Neural cell (in vitro differentiated cells): ENCODE results near the gene ERVH48-1. TPM values are rescaled to one million over a fixed set of nuclear protein-coding genes. Genes with fewer than 3 reads are reported as not detected.
A peak's percentile ranks its signal among the peaks of the same experiment; 100 is the strongest.

Source experiments
- H2AFZ ChIP-seq: fragments of 200-600, 300-800 bp; sonication (generic), shearing (Covaris generic); 2 replicates; pipeline ENCODE4 v1.6.0; 2014; ENCODE audit warnings: low read depth, mild to moderate bottlenecking, antibody characterized with exemption, low read length, moderate library complexity
- H3F3A ChIP-seq: fragments of 200-600 bp; shearing (Covaris generic); 2 replicates; pipeline ENCODE4 v1.6.1; 2016; ENCODE audit warnings: mild to moderate bottlenecking, moderate library complexity, mixed read lengths, antibody characterized with exemption, low read length; ENCODE audit not compliant: insufficient read depth, poor library complexity, severe bottlenecking
- H3K27ac ChIP-seq: fragments of 200-600, 300-800 bp; sonication (generic), shearing (Covaris generic); 2 replicates; pipeline ENCODE4 v1.5.1; 2014; ENCODE audit warnings: mild to moderate bottlenecking, low read length, moderate library complexity
- H3K27me3 ChIP-seq: fragments of 300-800, 200-600 bp; sonication (generic), shearing (Covaris generic); 2 replicates; pipeline ENCODE4 v1.6.0; 2014; ENCODE audit warnings: mild to moderate bottlenecking, low read depth, low read length, moderate library complexity; ENCODE audit not compliant: insufficient read depth
- H3K36me3 ChIP-seq: fragments of 300-800, 200-600 bp; sonication (generic), shearing (Covaris generic); 2 replicates; pipeline ENCODE4 v1.5.1; 2014; ENCODE audit warnings: mild to moderate bottlenecking, antibody characterized with exemption, low read length, moderate library complexity; ENCODE audit not compliant: insufficient read depth
- H3K4me2 ChIP-seq: fragments of 300-800, 200-600 bp; sonication (generic), shearing (Covaris generic); 2 replicates; pipeline ENCODE4 v1.6.0; 2014; ENCODE audit warnings: mild to moderate bottlenecking, low read length
- H3K4me3 ChIP-seq: fragments of 300-800, 200-600 bp; sonication (generic), shearing (Covaris generic); 2 replicates; pipeline ENCODE4 v1.5.1; 2014; ENCODE audit warnings: mild to moderate bottlenecking, low read length, moderate library complexity
- H3K79me2 ChIP-seq: fragments of 200-600 bp; shearing (Covaris generic); replicated peaks from 2 replicates; pipeline ENCODE4 v1.6.0; 2014; ENCODE audit warnings: mild to moderate bottlenecking, low read length, moderate library complexity; ENCODE audit not compliant: insufficient read depth
- H3K9ac ChIP-seq: fragments of 300-800, 200-600 bp; sonication (generic), shearing (Covaris generic); 2 replicates; pipeline ENCODE4 v1.6.1; 2016; ENCODE audit warnings: mild to moderate bottlenecking, low read length, mixed read lengths
- H3K9me2 ChIP-seq: fragments of 200-600 bp; shearing (Covaris generic); 2 replicates; pipeline ENCODE4 v1.6.1; 2016; ENCODE audit warnings: mild to moderate bottlenecking, low read length, mixed read lengths; ENCODE audit not compliant: insufficient read depth
- H3K9me3 ChIP-seq: fragments of 200-600, 300-800 bp; sonication (generic), shearing (Covaris generic); 2 replicates; pipeline ENCODE4 v1.6.1; 2016; ENCODE audit warnings: mild to moderate bottlenecking, mixed run types, low read length, moderate library complexity, mixed read lengths
- H4K20me1 ChIP-seq: fragments of 200-600 bp; shearing (Covaris generic); 2 replicates; pipeline ENCODE4 v1.6.1; 2016; ENCODE audit warnings: mild to moderate bottlenecking, mixed run types; ENCODE audit not compliant: insufficient read depth
- EP300 ChIP-seq: fragments of 450-650 bp; conservative IDR thresholded peaks from 2 replicates; pipeline ENCODE4 v1.6.1; 2014; ENCODE audit warnings: antibody characterized with exemption, mild to moderate bottlenecking, moderate library complexity; ENCODE audit not compliant: poor library complexity, severe bottlenecking
- EZH2 ChIP-seq: fragments of 200-600, 300-800 bp; shearing (Covaris generic), sonication (generic); IDR thresholded peaks from 2 replicates; pipeline ENCODE4 v1.6.1; 2014; ENCODE audit warnings: antibody characterized with exemption, low read length, borderline replicate concordance, mild to moderate bottlenecking; ENCODE audit not compliant: insufficient read depth, poor library complexity, severe bottlenecking
- MXI1 ChIP-seq: fragments of 450-650 bp; conservative IDR thresholded peaks from 2 replicates; pipeline ENCODE4 v1.6.1; 2014; ENCODE audit warnings: antibody characterized with exemption, mild to moderate bottlenecking; ENCODE audit not compliant: poor library complexity, severe bottlenecking
- POLR2AphosphoS5 ChIP-seq: IDR thresholded peaks from 2 replicates; pipeline ENCODE4 v1.6.1; 2012
- RAD21 ChIP-seq: fragments of 450-650 bp; conservative IDR thresholded peaks from 2 replicates; pipeline ENCODE4 v1.6.1; 2014; ENCODE audit warnings: antibody characterized with exemption, mild to moderate bottlenecking, moderate library complexity
- SMC3 ChIP-seq: fragments of 450-650 bp; conservative IDR thresholded peaks from 2 replicates; pipeline ENCODE4 v1.6.1; 2014; ENCODE audit warnings: antibody characterized with exemption, mild to moderate bottlenecking, moderate library complexity; ENCODE audit not compliant: poor library complexity
- TAF1 ChIP-seq: IDR thresholded peaks from 2 replicates; pipeline ENCODE4 v1.6.1; 2012; ENCODE audit warnings: low read depth
- polyA plus RNA-seq: library from polyadenylated mRNA; depleted of rRNA; stranded (reverse); fragments of >200 nt; gene quantifications from 2 replicates; pipeline ENCODE4 v1.2.3, GENCODE V29; 2014
- TF ChIP-seq, protein P1 (sequence below): fragments of 450-650 bp; IDR thresholded peaks from 2 replicates; pipeline ENCODE4 v1.5.1; 2014; ENCODE audit warnings: antibody characterized with exemption, mild to moderate bottlenecking, moderate library complexity; ENCODE audit not compliant: poor library complexity, severe bottlenecking
- TF ChIP-seq, protein P2 (sequence below): IDR thresholded peaks from 2 replicates; pipeline ENCODE4 v1.6.1; 2012; ENCODE audit warnings: borderline replicate concordance

Gene ERVH48-1
- polyA plus RNA-seq, 1 donor from 2014 or later = not detected

GRCh38 chr21:42973309-42973990, 48.0 kb upstream of the ERVH48-1 start:
- peak overlapping the region; percentile 65 for H3K4me3 ChIP-seq
- H3K9ac ChIP-seq = peak overlapping the region; percentile 80
- no peaks in the 10 kb centered on the region for H3K36me3 ChIP-seq
- TF ChIP-seq TAF1 (no peak), EZH2 (no peak), RAD21 (no peak), MXI1 (no peak), POLR2AphosphoS5 (no peak), EP300 (no peak), SMC3 (no peak)
- TF ChIP-seq, protein P1, sequence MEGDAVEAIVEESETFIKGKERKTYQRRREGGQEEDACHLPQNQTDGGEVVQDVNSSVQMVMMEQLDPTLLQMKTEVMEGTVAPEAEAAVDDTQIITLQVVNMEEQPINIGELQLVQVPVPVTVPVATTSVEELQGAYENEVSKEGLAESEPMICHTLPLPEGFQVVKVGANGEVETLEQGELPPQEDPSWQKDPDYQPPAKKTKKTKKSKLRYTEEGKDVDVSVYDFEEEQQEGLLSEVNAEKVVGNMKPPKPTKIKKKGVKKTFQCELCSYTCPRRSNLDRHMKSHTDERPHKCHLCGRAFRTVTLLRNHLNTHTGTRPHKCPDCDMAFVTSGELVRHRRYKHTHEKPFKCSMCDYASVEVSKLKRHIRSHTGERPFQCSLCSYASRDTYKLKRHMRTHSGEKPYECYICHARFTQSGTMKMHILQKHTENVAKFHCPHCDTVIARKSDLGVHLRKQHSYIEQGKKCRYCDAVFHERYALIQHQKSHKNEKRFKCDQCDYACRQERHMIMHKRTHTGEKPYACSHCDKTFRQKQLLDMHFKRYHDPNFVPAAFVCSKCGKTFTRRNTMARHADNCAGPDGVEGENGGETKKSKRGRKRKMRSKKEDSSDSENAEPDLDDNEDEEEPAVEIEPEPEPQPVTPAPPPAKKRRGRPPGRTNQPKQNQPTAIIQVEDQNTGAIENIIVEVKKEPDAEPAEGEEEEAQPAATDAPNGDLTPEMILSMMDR = no peak
- TF ChIP-seq, protein P2, sequence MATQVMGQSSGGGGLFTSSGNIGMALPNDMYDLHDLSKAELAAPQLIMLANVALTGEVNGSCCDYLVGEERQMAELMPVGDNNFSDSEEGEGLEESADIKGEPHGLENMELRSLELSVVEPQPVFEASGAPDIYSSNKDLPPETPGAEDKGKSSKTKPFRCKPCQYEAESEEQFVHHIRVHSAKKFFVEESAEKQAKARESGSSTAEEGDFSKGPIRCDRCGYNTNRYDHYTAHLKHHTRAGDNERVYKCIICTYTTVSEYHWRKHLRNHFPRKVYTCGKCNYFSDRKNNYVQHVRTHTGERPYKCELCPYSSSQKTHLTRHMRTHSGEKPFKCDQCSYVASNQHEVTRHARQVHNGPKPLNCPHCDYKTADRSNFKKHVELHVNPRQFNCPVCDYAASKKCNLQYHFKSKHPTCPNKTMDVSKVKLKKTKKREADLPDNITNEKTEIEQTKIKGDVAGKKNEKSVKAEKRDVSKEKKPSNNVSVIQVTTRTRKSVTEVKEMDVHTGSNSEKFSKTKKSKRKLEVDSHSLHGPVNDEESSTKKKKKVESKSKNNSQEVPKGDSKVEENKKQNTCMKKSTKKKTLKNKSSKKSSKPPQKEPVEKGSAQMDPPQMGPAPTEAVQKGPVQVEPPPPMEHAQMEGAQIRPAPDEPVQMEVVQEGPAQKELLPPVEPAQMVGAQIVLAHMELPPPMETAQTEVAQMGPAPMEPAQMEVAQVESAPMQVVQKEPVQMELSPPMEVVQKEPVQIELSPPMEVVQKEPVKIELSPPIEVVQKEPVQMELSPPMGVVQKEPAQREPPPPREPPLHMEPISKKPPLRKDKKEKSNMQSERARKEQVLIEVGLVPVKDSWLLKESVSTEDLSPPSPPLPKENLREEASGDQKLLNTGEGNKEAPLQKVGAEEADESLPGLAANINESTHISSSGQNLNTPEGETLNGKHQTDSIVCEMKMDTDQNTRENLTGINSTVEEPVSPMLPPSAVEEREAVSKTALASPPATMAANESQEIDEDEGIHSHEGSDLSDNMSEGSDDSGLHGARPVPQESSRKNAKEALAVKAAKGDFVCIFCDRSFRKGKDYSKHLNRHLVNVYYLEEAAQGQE = no peak
- peaks cover 4% of the 10 kb centered on the region for H3K9me3 ChIP-seq
- peak overlapping the region; percentile 89 for H3K27ac ChIP-seq
- H3K27me3 ChIP-seq = no peaks in the 10 kb centered on the region
- peaks cover 6% of the 10 kb centered on the region for H3F3A ChIP-seq
- H3K4me2 ChIP-seq = peak overlapping the region; percentile 69
- H4K20me1 ChIP-seq = no peaks in the 10 kb centered on the region
- H2AFZ ChIP-seq = peak overlapping the region; percentile 83
- peaks cover 23% of the 10 kb centered on the region for H3K79me2 ChIP-seq
- H3K9me2 ChIP-seq = no peaks in the 10 kb centered on the region

DNA sequence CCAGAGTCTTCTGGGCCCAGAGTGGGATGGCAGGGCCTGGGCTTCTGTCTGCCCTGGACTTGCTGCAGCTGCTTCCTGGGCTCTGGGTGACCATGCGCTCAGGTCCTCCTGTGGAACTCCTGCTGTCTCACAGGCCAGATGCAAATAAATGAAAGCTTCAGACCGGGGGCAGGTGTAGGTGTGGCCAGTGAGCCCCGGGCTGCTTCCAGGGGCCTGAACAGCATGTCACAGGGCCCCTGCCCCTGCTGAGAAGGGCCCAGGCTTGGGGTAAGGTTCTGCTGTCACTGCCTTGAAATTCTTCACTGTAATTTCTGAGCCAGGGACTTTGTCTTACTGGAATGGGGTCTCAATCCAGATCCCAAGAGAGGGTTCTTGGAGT, 46.5 kb upstream of the ERVH48-1 start:
- no peak overlapping the region for H3K9ac ChIP-seq
- H3K79me2 ChIP-seq = peaks cover 11% of the 10 kb centered on the region
- H3K9me2 ChIP-seq = no peaks in the 10 kb centered on the region
- no peaks in the 10 kb centered on the region for H3K27me3 ChIP-seq
- no peak overlapping the region for H3K4me2 ChIP-seq
- TF ChIP-seq, protein P1 = no peak
- TF ChIP-seq TAF1 = no peak
- TF ChIP-seq, protein P2 = no peak
- TF ChIP-seq POLR2AphosphoS5 = no peak
- TF ChIP-seq RAD21 = no peak
- TF ChIP-seq EZH2 = no peak
- TF ChIP-seq EP300 = no peak
- TF ChIP-seq MXI1 = no peak
- no peak overlapping the region for H2AFZ ChIP-seq
- no peaks in the 10 kb centered on the region for H3K36me3 ChIP-seq
- no peaks in the 10 kb centered on the region for H4K20me1 ChIP-seq
- peaks cover under 1% of the 10 kb centered on the region for H3K9me3 ChIP-seq
- peaks cover 4% of the 10 kb centered on the region for H3F3A ChIP-seq
- H3K27ac ChIP-seq = no peak overlapping the region
- no peak overlapping the region for H3K4me3 ChIP-seq
